ENCODE data around the gene MEGF6.

Gene MEGF6

DNA sequence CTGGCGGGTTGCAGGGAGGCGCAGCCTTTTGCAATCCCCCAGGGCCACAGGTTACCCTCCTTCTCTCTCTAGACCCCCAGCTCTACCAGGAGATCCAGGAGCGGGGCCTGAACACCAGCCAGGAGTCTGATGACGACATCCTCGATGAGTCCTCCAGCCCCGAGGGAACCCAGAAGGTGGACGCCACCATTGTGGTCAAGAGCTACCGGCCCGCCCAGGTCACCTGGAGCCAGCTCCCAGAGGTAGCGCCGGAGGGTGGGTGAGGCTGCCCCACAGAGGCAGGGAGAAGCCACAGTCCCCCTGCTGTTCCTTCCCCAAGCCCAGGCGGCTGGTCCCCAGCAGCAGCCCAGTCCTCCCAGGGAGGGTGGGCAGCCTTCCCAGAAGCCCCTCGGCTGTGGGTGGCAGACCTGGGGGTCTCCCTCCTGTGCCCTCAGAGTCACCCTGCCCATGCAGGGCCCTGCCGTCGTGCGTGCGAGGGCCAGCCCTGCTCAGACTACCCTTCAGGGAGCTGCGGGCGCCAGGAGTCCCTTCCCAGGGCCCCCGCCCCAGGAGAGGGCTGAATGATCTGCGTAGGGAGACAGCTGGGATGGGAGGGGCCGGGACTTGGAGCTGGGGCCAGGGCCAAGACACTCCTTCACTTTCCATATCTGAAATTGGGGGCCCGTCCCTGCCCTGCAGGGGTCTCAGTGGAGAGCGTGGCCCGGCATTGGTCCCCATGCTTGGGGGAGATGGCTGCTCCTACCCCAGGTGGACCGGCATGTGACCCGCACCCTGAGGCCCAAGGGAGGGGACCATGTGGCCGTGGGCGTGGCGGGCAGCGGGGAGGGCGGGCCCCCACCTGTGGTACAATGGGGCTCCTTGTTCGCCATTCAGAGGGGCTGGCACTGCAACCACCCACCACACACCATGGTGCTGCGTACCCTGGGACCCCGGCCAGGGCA, 143.9 kb downstream of the MEGF6 start:
- no peak for TF ChIP-seq ZFX (IDR thresholded peaks at IDR 0.05; ENCODE audit: borderline replicate concordance)
- TF ChIP-seq, protein P1, sequence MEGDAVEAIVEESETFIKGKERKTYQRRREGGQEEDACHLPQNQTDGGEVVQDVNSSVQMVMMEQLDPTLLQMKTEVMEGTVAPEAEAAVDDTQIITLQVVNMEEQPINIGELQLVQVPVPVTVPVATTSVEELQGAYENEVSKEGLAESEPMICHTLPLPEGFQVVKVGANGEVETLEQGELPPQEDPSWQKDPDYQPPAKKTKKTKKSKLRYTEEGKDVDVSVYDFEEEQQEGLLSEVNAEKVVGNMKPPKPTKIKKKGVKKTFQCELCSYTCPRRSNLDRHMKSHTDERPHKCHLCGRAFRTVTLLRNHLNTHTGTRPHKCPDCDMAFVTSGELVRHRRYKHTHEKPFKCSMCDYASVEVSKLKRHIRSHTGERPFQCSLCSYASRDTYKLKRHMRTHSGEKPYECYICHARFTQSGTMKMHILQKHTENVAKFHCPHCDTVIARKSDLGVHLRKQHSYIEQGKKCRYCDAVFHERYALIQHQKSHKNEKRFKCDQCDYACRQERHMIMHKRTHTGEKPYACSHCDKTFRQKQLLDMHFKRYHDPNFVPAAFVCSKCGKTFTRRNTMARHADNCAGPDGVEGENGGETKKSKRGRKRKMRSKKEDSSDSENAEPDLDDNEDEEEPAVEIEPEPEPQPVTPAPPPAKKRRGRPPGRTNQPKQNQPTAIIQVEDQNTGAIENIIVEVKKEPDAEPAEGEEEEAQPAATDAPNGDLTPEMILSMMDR (IDR thresholded peaks at IDR 0.05), result no peak
- no peak overlapping the region for H3K27ac ChIP-seq

DNA sequence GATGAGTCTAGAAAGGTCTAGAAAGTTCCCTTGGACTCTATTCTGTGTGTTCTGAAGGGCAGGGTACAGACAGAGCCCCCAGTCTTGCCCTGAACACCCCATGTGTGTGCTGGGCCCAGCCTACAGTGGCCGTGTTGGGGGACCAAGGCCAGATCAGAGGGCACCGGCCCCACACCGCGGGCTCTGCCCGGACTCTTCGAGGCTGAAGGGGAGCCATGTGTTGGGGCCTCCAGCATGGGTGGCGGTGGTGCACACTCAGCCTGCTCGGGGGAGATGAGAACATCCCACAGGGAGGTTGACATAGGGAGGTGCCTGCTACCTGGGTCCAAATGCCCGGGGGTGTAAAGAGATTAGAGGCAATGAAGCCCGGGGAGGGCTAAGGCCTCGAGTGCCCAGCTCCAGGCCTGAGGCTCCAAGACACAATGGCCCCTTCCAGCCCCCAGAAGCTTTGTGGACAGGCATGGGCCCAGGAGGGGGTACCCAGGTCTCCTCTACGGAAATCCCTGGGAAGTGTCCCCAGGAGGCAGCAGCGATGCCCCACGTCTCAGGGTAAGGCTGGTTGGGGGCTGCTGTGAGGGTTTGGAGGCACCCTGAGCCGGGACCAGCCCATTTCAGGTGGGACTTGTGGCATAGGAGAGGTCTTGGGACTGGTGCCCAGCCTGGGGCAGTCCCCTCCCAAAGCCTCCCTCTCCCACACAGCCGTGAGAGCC, 144.8 kb downstream of the MEGF6 start:
- no peak for TF ChIP-seq ZFX (IDR thresholded peaks at IDR 0.05; ENCODE audit: borderline replicate concordance)
- TF ChIP-seq, protein P1 (IDR thresholded peaks at IDR 0.05), result no peak
- H3K27ac ChIP-seq, result no peak overlapping the region

DNA sequence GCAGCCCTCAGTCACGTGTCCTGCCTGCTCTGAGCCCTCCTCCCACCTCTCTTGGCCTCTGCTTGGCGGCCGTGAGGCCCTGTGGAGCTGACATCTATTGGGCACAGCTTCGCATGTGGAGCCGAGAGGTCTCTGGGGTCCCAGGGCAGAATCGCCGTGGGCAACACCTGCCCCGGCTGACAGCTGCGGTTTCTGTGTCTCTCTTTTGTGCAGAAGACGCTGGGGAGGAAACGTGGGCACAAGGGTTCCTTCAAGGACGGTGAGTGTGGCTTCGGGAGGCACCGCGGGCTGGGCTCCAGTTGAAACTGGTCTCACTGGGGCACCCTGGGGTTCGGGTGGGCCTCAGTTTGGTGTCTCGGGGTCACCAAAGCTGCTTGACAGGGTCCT, 145.4 kb downstream of the MEGF6 start:
- no peak for TF ChIP-seq ZFX (IDR thresholded peaks at IDR 0.05; ENCODE audit: borderline replicate concordance)
- TF ChIP-seq, protein P1 (IDR thresholded peaks at IDR 0.05), result no peak

DNA sequence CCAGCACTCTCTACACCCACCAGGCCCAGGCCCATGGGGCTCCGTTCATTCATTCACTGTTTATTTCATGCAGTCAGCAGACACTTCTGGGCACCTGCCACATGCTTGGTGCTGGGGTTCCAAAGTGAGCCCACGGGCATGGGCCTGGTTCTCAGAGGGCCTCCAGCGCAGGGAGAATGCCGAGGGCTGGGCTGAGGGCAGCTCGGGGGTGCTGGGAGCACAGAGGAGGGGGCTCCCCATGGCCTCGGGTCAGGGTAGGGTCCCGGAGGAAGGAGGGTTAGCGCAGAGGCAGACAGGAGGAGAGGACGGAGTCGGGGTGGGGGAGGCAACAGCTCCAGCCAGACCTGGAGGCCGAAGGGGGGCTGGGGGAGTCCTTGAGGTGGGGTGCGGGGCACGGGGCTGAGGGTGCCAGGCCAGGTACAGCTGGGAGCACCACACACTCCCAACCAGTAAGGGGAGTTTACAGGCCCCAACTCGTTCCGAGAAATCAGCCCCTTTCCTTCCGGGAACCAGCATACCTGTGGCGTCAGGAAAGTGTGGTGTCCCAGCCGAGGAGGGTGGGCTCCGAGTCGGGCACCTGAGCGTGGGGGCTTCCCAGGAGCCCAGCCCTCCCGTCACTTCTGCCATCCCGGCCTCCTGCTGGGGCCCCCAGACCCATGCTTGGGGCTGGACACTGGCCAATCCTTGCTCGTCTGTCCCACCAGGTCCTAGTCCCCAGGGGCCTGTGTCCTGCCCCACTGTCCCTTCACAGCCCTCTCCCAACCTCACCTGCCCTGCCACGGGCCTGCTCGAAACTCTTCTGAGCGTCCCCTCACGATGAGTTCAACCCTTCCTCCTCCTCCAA, 146.0 kb downstream of the MEGF6 start:
- TF ChIP-seq ZFX (IDR thresholded peaks at IDR 0.05; ENCODE audit: borderline replicate concordance), result no peak
- TF ChIP-seq, protein P1 (IDR thresholded peaks at IDR 0.05), result no peak
- H3K27ac ChIP-seq, result no peak overlapping the region

More for the DNA sequence above, 145.4 kb downstream of the MEGF6 start:
- H3K27ac ChIP-seq, result no peak overlapping the region

DNA sequence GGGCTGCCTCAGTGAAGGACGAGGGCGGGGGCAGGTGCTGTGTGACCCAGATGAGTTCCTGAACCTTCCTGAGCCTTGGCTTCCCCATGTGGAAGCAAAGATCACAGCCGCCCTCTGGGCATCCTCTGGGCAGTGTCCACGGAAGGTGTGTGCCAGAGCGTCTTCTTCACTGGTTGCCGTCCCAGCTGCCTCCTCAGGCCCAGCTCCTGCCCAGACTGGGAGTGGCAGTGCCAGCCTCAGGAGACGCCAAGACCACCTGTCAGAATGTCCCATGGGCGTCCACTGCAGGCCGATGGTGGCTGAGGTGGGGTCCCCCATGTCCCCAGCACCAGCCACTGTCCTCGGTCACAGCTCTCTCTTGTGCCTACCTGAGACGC, 146.7 kb downstream of the MEGF6 start:
- H3K27ac ChIP-seq, result no peak overlapping the region
- TF ChIP-seq, protein P1 (IDR thresholded peaks at IDR 0.05), result no peak
- TF ChIP-seq ZFX (IDR thresholded peaks at IDR 0.05; ENCODE audit: borderline replicate concordance), result no peak

DNA sequence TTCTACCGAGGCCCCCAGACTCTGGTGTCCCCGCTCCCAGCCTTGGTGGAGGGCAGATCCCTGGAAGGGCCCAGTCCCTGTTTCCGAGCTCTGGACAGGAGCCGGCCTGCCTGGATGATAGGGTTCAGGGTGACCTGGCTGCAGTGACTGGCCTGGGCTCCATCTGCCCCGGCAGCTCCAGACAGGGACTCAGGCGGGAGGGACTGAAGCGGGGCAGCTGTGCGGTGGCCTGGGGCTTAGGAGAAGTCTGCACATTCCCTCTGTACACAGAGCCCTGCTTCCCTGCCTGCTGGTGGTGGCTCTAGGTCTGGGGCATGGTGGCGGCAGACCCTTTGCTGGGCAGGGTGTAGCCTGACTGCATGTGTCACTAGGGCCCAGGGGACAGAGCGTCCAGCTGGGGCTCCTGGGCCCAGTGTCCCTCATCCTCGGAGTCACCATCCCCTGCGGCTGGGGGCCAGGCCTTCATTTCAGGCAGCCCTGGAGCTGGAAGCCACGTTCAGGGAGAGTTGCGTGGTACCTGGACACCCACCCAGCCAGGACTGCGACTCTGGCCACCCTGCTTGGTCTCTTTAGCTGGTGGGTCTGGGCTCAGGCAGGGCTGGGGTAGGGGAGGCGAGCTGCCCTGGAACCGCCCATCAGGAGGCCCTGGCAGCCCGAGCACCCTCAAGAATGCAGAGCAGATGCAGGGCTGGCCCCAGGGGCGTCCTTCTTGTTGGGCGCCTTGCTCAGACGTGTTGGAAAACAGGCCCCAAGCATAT, 147.2 kb downstream of the MEGF6 start:
- no peak overlapping the region for H3K27ac ChIP-seq
- TF ChIP-seq, protein P1 (IDR thresholded peaks at IDR 0.05), result no peak
- no peak for TF ChIP-seq ZFX (IDR thresholded peaks at IDR 0.05; ENCODE audit: borderline replicate concordance)
